Stimulated activated CD8-positive, alpha-beta memory T cell treated with anti-CD3 and anti-CD28 coated beads, Interleukin-15, amount 100 ng/mL, for 24 hours (primary cell): Measurements from ENCODE around the gene CFAP97D2.
"Not testable (repeated sequence)": the region's sequence is repeated elsewhere in the genome, so short reads cannot be mapped to it uniquely, and the experiment has no call there.

Source experiments
- DNase-seq: peaks from one replicate; pipeline ENCODE4 v3.0.0-alpha.2; 2020; ENCODE audit warnings: low read depth

The CFAP97D2 gene

DNA sequence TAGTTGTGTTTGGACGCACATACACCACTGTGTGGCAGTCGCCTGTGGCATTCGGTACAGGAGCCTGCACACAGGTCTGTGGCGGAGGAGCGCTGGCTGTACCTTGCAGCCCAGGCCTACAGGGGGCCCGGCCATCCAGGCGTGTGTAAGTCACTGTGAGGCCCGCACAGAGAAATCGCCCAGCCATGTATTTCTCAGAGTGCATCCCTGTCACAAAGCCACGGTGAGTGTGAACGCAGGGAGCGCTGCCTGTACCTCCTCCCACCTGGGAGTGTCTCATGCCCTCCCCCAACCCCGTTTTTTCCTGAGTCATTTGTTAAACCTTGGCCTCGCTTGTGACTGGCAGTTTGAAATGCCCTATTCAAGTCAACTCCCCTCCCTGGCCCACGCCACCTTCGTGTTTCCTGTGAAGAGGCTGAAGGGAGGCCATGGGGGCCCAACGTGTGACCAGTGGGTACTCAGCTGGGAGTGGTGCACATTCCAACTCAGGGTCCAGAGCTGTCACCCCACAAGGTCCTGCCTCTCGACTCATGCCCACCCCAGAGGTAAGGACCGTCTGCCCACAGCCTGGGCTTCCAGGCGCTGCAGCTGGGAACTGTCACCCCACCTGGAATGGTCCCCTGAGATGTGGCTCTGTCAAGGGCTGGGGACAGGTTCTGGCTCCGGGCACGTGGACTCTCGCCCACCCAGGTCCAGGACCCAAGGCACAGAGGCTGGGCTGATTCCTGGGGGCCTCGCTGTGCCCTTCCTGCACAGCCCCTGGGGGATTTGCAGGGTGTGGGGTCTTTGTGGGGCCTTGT lies 35.1 kb upstream of the CFAP97D2 start:
- DNase-seq: no peak

- DNase-seq: no peak
Observed at GRCh38 chr13:114144606-114145244, 34.3 kb upstream of the CFAP97D2 start.

DNA sequence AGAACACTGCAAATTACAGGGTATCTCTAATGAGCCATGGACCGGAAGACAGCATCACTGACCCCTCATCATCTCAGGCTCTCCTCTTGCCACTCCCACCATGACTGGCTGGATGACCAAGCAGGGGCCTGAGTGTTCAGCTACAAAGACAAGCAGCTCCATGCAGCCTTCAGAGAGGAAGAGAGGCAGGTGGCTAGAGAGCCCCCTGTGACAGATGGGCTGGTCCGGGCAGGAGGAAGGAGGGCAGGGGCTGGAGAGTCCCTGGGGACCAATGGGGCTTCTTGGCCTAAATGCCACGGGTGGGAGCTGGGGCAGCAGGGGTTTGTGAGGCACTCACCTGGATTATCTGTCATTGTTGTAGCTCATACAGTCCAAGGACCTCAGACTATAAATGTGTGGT lies 33.8 kb upstream of the CFAP97D2 start:
- no peak for DNase-seq

DNA sequence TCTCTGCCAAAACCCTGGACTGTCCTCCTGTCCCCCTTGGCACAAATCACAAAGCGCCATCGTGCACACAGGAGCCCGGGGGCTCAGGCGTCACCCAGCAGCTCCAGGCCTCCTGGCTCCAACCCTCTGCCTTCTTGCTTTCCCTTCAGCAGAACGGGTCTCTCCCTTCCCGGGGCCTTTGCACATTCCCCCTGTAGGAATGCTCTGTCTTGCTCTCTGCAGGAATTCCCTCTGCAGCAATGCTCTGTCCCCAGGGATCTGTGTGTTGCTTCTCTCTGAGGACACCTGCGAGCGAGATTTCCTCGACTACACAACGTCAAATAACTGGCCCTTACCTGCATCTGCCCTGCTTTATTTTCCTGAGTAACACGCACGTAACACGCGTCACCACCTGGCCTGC lies 33.3 kb upstream of the CFAP97D2 start:
- no peak for DNase-seq

GRCh38 chr13:114146173-114146572 lies 32.9 kb upstream of the CFAP97D2 start:
- DNase-seq: no peak

DNA sequence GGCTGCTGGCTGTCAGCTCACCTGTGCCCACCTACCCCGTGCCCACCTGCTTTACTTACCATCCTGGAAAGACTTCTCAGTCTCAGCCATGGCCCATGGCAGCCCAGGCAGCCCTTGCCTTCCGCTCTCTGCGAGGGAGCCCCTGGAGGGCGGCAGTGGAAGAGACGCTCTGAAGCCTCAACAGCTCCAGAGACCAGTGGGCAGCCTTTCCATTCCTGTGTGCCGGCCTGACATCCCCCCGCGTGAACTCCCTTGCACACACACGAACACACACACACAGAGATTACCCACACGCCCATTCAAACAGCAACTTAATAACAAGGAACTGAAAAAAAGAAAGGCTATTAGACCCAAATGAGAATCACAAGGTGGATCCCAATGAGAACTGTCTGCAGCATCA lies 32.4 kb upstream of the CFAP97D2 start:
- DNase-seq: no peak

- no peak for DNase-seq
Observed at GRCh38 chr13:114147803-114148520, 31.1 kb upstream of the CFAP97D2 start.

DNA sequence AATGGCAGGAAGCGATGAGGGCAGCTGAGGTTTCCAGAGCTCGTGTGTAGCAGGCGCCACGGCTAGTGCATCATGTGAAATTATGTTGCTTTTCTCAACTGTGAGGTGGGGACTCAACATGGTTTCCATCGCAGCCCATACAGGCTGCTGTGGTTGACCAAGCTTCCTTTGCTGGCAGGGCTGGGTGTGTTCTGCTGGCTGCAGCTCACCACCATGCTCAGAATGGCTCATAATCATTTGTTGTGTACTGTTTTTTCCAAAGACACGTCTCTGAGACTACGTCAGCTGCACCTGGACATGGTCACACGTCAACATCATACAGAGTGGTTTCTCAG lies 30.6 kb upstream of the CFAP97D2 start:
- no peak for DNase-seq

DNA sequence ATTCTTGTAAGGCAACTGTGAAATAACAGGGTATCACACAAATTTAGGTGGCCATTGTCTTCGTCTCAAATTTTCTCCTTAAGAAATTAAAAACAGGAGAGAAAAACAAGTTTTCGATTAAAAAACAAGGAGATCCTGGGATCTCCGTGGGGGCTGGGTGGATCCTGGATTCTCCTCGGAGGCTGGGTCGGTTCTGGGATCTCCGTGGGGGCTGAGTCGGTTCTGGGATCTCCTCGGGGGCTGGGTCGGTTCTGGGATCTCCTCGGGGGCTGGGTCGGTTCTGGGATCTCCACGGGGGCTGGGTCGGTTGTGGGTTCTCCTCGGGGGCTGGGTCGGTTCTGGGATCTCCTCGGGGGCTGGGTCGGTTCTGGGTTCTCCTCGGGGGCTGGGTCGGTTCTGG lies 30.2 kb upstream of the CFAP97D2 start:
- not testable (repeated sequence) for DNase-seq

- DNase-seq: no peak
Observed at GRCh38 chr13:114149774-114150740, 29.0 kb upstream of the CFAP97D2 start.

DNA sequence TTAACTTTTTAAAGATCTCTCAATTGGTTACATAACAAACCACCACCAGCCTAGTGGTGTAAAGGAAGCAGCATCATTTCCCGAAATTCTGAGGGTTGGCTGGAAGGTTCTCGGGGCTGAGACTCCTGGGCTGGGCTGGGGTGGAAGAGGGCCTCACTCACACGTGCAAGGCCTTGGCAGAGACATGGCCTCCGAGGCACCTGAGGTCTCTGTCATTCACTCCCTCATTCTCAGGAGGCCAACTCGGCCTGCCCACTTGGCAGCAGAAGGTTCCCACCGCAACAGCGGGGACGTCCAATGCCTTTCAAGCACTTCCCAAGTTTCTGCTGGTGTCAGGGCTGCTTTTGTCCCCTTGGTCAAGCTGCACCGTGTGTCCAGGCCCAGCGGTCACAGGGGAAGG lies 28.0 kb upstream of the CFAP97D2 start:
- DNase-seq: no peak

DNA sequence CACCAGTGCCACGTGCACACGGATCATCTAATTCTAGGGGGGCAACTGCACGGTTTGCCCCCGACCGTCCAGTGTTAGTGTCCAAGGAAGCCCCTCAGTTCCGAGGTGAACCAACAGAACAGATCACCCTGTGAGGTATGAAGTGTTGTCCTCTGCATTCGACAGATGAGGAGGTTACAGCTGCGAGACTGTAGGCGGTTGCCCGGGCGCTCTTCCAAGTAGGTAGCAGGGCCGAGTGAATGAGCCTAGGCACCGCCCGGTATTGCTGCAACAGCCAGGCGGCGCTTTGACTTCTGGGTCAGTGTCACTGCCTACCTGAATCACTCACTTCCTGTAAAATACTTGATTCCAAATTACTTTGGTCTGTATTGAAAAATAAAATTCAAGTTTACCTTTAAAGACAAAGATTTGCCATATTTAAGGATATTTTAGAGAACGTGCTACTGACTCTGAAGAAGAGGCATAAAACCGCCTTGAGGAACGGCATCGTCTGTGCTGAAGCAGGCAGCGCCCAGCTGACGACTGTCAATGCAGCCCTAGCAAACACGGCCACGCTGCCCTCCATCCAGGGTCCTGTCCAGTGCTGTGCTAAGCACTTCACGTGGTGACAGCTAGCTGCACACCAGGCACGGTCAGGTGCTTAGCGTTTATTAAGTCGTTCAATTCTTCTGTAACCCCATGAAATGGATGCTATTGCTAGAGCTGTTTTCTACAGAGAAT lies 27.3 kb upstream of the CFAP97D2 start:
- no peak for DNase-seq

DNA sequence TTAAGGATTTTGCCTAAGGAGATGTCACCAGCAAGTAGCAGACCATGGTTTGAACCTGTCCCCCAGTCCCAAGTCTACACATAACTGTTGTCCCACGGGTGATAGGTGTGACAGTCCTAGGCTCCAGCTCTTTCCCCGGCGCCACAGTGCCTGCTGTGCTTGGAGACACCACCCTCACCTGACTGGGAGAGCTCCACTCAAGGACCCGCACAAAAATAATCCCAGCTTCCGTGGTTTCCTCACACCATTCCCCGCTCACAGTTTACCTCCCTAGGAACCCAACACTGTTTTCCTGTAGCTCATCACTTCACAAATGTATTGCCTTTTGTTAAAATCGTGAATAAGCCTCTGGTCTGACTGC lies 26.8 kb upstream of the CFAP97D2 start:
- no peak for DNase-seq

DNA sequence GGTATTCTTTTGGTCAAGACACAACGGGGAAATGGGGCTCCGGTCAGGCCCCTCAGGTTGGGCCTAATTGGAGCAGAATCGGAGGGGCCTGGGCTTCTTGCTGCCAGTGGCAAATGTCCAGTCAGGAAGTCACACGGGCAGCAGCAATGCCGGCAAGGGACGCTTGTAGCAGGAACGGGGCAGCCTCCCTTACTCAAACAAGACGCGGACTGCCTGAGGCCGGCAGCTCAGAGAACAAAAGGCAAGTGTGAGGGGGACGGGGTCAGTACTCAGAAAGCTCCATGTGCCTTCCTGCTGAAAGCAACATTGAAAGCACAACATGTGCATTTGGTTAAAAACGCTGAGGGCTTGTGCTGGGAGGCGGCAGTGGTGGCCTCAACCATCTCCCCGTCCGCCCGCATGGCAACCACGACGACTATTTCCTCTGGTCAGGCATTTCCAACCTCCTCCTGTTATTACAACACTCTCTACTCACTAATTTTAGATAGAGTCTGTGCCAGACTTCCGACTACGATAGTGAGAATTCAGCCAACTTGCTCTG lies 26.2 kb upstream of the CFAP97D2 start:
- no peak for DNase-seq

DNA sequence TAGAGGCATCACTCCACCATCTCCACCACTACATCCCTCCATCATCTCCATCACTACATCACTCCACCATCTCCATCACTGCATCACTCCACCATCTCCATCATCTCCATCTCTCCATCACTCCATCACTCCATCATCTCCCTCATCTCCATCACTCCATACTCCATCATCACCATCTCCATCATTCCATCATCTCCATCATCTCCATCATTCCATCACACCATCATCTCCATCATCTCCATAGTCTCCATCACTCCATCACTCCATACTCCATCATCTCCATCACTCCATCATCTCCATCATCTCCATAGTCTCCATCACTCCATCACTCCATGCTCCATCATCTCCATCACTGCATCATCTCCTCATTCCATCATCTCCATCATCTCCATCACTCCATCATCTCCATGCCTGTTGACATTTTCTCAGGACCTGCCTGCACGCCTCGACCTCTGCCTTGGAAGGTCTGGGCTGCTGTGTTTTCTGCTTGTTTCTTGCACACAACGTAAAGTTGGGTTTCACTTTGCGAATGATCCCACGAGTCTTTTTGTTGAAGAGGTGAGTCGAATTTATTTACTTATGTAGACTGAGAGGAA lies 25.5 kb upstream of the CFAP97D2 start:
- no peak for DNase-seq

DNA sequence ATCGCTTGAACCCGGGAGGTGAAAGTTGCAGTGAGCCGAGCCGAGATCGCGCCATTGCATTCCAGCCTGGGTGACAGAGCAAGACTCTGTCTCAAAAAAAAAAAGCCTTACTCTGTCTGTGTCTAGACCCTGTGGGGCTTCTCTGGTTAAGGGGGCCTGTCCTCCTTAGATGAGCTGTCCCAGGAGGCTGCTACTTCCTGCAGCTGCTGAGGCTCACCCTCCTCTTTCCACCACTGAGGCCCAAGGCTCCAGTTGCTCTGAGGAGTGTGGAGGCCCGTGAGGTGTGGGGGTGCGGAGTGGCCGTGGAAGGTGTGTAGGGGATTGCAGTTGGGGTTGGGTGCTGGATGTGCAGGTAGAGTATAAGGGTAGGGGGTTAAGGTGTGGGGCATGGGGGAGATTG lies 24.6 kb upstream of the CFAP97D2 start:
- DNase-seq: no peak

- DNase-seq: no peak
Observed at GRCh38 chr13:114155320-114155719, 23.7 kb upstream of the CFAP97D2 start.

GRCh38 chr13:114155926-114156883 lies 22.9 kb upstream of the CFAP97D2 start:
- DNase-seq: no peak

DNA sequence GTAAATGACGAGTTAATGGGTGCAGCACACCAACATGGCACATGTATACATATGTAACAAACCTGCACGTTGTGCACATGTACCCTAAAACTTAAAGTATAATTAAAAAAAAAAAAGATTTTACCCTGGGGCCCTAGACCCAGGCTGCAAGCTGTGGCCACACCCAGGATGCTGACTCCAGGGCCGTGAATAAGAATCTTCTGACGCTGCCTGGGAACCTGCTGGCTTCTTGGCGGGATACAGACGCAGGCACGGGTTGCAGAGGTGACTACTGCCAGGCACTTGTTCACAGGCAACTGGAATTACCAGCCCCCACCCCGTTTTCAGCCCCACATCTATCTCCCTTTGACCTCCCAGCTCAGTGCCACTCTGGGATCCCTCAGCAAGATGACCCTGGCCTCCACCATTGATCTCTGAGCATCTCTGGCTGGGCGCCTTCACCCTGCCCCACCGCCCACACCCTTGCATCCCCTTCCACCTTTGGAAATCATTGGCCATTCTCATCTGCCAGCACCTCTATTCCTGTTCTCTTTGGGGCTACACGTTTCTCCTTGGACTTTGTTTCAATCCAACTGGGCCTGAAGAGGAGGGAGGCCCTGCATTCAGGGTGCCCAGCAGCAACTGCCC lies 21.1 kb upstream of the CFAP97D2 start:
- no peak for DNase-seq
